ENCODE data around the gene GPER1. TPM values are rescaled to one million over a fixed set of nuclear protein-coding genes. Genes with fewer than 3 reads are reported as not detected.
"Not testable (repeated sequence)": the region's sequence is repeated elsewhere in the genome, so short reads cannot be mapped to it uniquely, and the experiment has no call there.

GPER1 gene
- total RNA-seq, 1 donor from 2014 or later: 2.0 TPM

GRCh38 chr7:1068013-1068412 lies 19.9 kb upstream of the GPER1 start:
- DNase-seq (ENCODE audit: low read depth, low spot score): no peak

- DNase-seq (ENCODE audit: low read depth, low spot score): no peak
Measured at GRCh38 chr7:1068619-1069018, 19.3 kb upstream of the GPER1 start.

- DNase-seq (ENCODE audit: low read depth, low spot score): no peak
Measured at GRCh38 chr7:1070544-1071011, 17.3 kb upstream of the GPER1 start.

- no peak for DNase-seq (ENCODE audit: low read depth, low spot score)
Measured at GRCh38 chr7:1071731-1072254, 16.1 kb upstream of the GPER1 start.

- no peak for DNase-seq (ENCODE audit: low read depth, low spot score)
Measured at GRCh38 chr7:1073142-1073977, 14.6 kb upstream of the GPER1 start.

GRCh38 chr7:1074018-1074417 lies 13.9 kb upstream of the GPER1 start:
- DNase-seq (ENCODE audit: low read depth, low spot score): not testable (repeated sequence)

GRCh38 chr7:1074593-1075431 lies 13.1 kb upstream of the GPER1 start:
- no peak for DNase-seq (ENCODE audit: low read depth, low spot score)

GRCh38 chr7:1076184-1077072 lies 11.5 kb upstream of the GPER1 start:
- no peak for DNase-seq (ENCODE audit: low read depth, low spot score)

- no peak for DNase-seq (ENCODE audit: low read depth, low spot score)
Measured at GRCh38 chr7:1078519-1078918, 9.4 kb upstream of the GPER1 start.

GRCh38 chr7:1078985-1079384 lies 8.9 kb upstream of the GPER1 start:
- no peak for DNase-seq (ENCODE audit: low read depth, low spot score)

- no peak for DNase-seq (ENCODE audit: low read depth, low spot score)
Measured at GRCh38 chr7:1079546-1079945, 8.4 kb upstream of the GPER1 start.

GRCh38 chr7:1080252-1080920 lies 7.5 kb upstream of the GPER1 start:
- no peak for DNase-seq (ENCODE audit: low read depth, low spot score)

- no peak for DNase-seq (ENCODE audit: low read depth, low spot score)
Measured at GRCh38 chr7:1080921-1081255, 7.0 kb upstream of the GPER1 start.

GRCh38 chr7:1081336-1081735 lies 6.6 kb upstream of the GPER1 start:
- DNase-seq (ENCODE audit: low read depth, low spot score): no peak

- DNase-seq (ENCODE audit: low read depth, low spot score): no peak
Measured at GRCh38 chr7:1081931-1082401, 5.9 kb upstream of the GPER1 start.

GRCh38 chr7:1083729-1084657 lies 3.9 kb upstream of the GPER1 start:
- DNase-seq (ENCODE audit: low read depth, low spot score): no peak

GRCh38 chr7:1085266-1085665 lies 2.6 kb upstream of the GPER1 start:
- DNase-seq (ENCODE audit: low read depth, low spot score): no peak

GRCh38 chr7:1085910-1086421 lies 1.9 kb upstream of the GPER1 start:
- DNase-seq (ENCODE audit: low read depth, low spot score): no peak

Measured in pulmonary artery endothelial cell (primary cell).